Measurements from ENCODE around the gene LYZL1. TPM values are rescaled to one million over a fixed set of nuclear protein-coding genes. Genes with fewer than 3 reads are reported as not detected.
"Not testable (repeated sequence)": the region's sequence is repeated elsewhere in the genome, so short reads cannot be mapped to it uniquely, and the experiment has no call there.

Gene LYZL1
- total and polyA plus RNA-seq, 7 donors, result not detected

DNA sequence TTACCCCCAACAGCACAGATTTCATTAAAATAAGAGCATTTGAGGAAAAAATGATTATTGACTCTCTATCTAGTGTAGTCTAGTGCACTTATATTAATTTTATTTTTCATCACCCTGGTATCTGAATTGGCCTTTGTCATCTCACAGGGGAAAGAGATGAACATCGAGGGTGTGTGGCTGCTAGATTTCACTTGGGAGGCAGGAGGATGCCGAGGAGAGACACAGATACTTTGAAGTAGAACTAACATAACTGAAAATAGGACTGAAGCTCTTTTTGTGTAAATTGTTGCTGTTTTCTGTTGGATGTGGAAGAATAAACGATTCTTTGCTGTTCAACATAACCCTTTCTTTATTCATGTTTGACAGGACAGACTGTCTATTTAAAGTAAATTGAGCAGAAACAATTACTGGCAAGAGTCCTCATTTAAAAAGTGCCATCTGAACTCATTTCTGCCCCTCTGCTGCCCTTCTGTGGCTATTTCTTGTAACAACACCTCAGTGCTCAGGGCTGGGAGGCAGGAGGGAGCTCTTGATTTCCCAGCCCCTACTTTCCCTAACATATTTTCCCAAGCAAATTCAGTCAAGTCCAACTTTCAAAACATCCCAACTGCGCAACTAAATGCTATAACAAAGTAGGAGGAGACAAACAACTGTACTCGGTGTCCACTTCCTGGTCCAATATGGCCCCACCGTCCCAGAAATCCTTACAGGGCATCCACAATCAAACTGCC, 15.6 kb downstream of the LYZL1 start:
- H3K4me1 ChIP-seq, result no peaks in the 10 kb centered on the region
- peak in 1 of 2 donors; percentile 30 for DNase-seq
- H3K9me3 ChIP-seq, result peaks cover 5% of the 10 kb centered on the region
- TF ChIP-seq, protein P1, sequence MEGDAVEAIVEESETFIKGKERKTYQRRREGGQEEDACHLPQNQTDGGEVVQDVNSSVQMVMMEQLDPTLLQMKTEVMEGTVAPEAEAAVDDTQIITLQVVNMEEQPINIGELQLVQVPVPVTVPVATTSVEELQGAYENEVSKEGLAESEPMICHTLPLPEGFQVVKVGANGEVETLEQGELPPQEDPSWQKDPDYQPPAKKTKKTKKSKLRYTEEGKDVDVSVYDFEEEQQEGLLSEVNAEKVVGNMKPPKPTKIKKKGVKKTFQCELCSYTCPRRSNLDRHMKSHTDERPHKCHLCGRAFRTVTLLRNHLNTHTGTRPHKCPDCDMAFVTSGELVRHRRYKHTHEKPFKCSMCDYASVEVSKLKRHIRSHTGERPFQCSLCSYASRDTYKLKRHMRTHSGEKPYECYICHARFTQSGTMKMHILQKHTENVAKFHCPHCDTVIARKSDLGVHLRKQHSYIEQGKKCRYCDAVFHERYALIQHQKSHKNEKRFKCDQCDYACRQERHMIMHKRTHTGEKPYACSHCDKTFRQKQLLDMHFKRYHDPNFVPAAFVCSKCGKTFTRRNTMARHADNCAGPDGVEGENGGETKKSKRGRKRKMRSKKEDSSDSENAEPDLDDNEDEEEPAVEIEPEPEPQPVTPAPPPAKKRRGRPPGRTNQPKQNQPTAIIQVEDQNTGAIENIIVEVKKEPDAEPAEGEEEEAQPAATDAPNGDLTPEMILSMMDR (IDR thresholded peaks at IDR 0.05), result peak; percentile 81
- H3K36me3 ChIP-seq (ENCODE audit: insufficient read depth in 1 of 2, low read depth in 1 of 2), result no peaks in the 10 kb centered on the region
- H3K27me3 ChIP-seq (ENCODE audit: insufficient read depth in 3 of 3, low read length in 2 of 3), result peaks cover 0 to 3% (median 0%) of the 10 kb centered on the region in 3 donors
- peak; percentile 64 to 91 (median 78) for ATAC-seq
- no peak overlapping the region for H3K4me3 ChIP-seq
- 16 to 24% (median 22%) methylated on average over 6 of the region's 6 CpGs for WGBS, 3 donors
- intact Hi-C loops (cut with DNase I), result loop anchor here (1.0 to 10.0 kb wide), 4 partner anchors 67 to 642 kb away; no protein-coding TSS in a partner anchor
- no peak overlapping the region for H3K27ac ChIP-seq

DNA sequence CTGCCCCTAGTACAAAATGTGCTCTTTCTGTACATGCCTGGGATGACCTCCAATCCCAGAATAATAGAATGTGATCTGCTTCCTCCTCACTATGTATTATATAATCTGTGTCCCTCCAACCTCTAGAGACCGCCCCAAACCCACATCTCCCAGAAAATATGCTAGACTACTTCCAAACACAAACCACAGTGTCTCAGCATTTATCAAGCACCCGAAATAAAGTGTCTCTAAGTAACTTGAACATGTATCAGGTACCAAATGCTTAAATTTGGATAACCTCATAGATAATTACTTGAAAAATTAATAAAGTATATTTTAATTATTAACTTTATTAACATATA, 16.1 kb downstream of the LYZL1 start:
- WGBS, 3 donors, result 77 to 81% (median 79%) methylated on average over 2 of the region's 2 CpGs
- H3K4me3 ChIP-seq, result no peak overlapping the region
- intact Hi-C loops (cut with DNase I), result loop anchor here (1.0 to 10.0 kb wide), 4 partner anchors 68 to 643 kb away; no protein-coding TSS in a partner anchor

DNA sequence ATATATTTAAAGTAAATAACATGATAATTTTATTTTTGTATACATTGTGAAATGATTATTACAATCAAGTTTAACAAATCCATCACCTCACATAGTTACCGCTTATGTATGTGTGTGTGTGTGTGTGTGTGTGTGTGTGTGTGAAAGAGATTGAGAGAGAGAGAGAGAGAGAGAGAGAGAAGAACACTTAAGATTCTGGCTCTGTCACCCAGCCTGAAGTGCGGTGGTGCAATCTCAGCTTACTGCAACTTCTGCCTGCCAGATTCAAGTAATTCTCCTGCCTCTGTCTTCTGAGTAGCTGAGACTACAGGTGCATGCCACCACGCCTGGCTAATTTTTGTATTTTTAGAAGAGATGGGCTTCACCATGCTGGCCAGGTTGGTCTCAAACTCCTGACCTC, 17.8 kb downstream of the LYZL1 start:
- intact Hi-C loops (cut with DNase I), result loop anchor here in 1 of 2 donors (10.0 kb wide), 1 partner anchor 322 kb away; no protein-coding TSS in a partner anchor
- Histone ChIP-seq H3K4me1 (no peaks in the 10 kb centered on the region), H3K27ac (no peak overlapping the region), H3K36me3 (ENCODE audit: insufficient read depth in 1 of 2, low read depth in 1 of 2) (no peaks in the 10 kb centered on the region), H3K4me3 (no peak overlapping the region), H3K27me3 (ENCODE audit: insufficient read depth in 3 of 3, low read length in 2 of 3) (no peaks in the 10 kb centered on the region), H3K9me3 (no peaks in the 10 kb centered on the region)
- ATAC-seq (no peak), DNase-seq (no peak)
- TF ChIP-seq, protein P1 (IDR thresholded peaks at IDR 0.05), result no peak
- WGBS, 3 donors, result 74 to 86% (median 79%) methylated on average over 3 of the region's 3 CpGs

More for the DNA sequence above, 16.1 kb downstream of the LYZL1 start:
- no peaks in the 10 kb centered on the region for H3K4me1 ChIP-seq
- H3K36me3 ChIP-seq (ENCODE audit: insufficient read depth in 1 of 2, low read depth in 1 of 2), result no peaks in the 10 kb centered on the region
- peaks cover 3% of the 10 kb centered on the region for H3K9me3 ChIP-seq
- H3K27me3 ChIP-seq (ENCODE audit: insufficient read depth in 3 of 3, low read length in 2 of 3), result no peaks in the 10 kb centered on the region
- no peak for ATAC-seq
- DNase-seq, result no peak
- H3K27ac ChIP-seq, result no peak overlapping the region
- TF ChIP-seq, protein P1 (IDR thresholded peaks at IDR 0.05), result no peak

DNA sequence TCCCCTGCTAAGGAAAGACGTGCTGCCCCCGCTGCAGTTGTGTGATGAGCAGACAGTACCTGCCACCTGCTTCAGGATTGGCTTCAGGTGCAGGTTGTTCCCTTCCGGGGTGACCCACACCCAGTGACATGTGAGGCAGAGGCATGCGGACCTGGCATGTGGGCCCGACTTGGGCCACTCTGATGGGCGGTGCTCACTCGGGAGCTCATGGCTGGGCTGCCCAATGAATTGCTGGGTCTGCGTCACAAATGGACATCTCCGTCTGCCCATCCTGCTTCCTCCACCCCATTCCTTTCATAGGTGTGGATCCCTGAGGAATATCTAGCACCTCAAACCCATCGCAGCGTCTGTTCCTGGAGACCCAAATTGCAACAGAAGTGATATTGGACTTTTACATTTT, 19.3 kb downstream of the LYZL1 start:
- H3K27me3 ChIP-seq (ENCODE audit: insufficient read depth in 3 of 3, low read length in 2 of 3); DNase-seq; ATAC-seq; H3K36me3 ChIP-seq (ENCODE audit: insufficient read depth in 1 of 2, low read depth in 1 of 2); H3K9me3 ChIP-seq; H3K27ac ChIP-seq; H3K4me1 ChIP-seq; H3K4me3 ChIP-seq: not testable (repeated sequence)
- intact Hi-C loops (cut with DNase I), result loop anchor here in 1 of 2 donors (10.0 kb wide), 1 partner anchor 323 kb away; no protein-coding TSS in a partner anchor
- 83 to 85% (median 85%) methylated on average over 11 of the region's 11 CpGs for WGBS, 3 donors

DNA sequence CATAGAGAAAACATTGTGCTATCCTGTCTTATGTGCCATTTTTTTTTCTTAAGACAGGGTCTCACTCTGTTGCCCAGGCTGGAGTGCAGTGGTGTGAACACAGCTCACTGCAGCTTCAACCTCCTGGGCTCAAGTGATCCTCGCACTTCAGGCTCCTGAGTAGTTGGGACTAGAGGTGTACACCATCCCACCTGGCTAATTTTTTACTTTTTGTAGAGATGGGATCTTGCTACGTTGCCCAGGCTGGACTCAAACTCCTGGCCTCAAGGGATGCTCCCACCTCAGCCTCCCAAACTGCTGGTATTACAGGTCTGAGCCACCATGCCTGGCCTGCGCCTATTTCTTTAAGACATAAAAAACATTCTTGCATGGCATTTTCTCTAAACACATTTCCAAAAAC, 20.6 kb downstream of the LYZL1 start:
- no peaks in the 10 kb centered on the region for H3K36me3 ChIP-seq (ENCODE audit: insufficient read depth in 1 of 2, low read depth in 1 of 2)
- WGBS, 3 donors, result 63 to 97% (median 86%) methylated on average over 3 of the region's 3 CpGs
- H3K9me3 ChIP-seq, result no peaks in the 10 kb centered on the region
- no peak overlapping the region for H3K27ac ChIP-seq
- intact Hi-C loops (cut with DNase I), result loop anchor here in 1 of 2 donors (10.0 kb wide), 1 partner anchor 325 kb away; no protein-coding TSS in a partner anchor
- DNase-seq, result no peak
- TF ChIP-seq, protein P1 (IDR thresholded peaks at IDR 0.05), result no peak
- H3K4me3 ChIP-seq, result no peak overlapping the region
- ATAC-seq, result no peak
- H3K4me1 ChIP-seq, result no peaks in the 10 kb centered on the region
- H3K27me3 ChIP-seq (ENCODE audit: insufficient read depth in 3 of 3, low read length in 2 of 3), result no peaks in the 10 kb centered on the region

DNA sequence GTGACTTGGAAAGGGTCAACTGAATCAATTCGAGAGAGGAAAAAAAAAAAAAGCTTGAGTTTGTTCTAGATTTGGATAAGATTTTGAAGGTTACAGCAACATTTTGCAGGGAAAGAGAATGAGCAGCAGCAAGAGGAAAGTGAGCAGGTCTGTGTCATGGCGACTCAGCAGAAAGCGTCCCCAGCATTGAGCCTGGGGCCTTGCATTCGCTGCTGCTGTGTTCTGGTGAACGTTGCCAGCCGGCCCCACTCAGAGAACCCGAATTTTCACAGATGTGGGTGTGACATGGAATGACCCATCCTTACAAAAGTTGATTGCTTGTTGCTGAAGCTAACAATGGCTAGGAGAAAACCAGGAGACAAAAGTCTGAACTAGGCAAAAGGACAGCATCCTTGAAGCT, 21.6 kb downstream of the LYZL1 start:
- DNase-seq; H3K27ac ChIP-seq; H3K4me3 ChIP-seq; intact Hi-C loops (cut with DNase I); H3K27me3 ChIP-seq (ENCODE audit: insufficient read depth in 3 of 3, low read length in 2 of 3); H3K9me3 ChIP-seq; H3K4me1 ChIP-seq; ATAC-seq; H3K36me3 ChIP-seq (ENCODE audit: insufficient read depth in 1 of 2, low read depth in 1 of 2): not testable (repeated sequence)
- 70 to 82% (median 76%) methylated on average over 7 of the region's 7 CpGs for WGBS, 3 donors
